A549 (cell line): ENCODE results near the gene LHCGR. TPM values are rescaled to one million over a fixed set of nuclear protein-coding genes. Genes with fewer than 3 reads are reported as not detected.

ENCODE experiments used
- ATAC-seq, 2 experiments: fragments of 200-7000 bp in 1 of 2; fragments of >200 bp in 1 of 2; cut with Nextera tagmentation in 1 of 2; cut with Tn5 transposase in 1 of 2; 3 replicates each; pipeline versions ENCODE4 v1.8.0 to v1.9.1; 2018 to 2020; ENCODE audit warnings: mild to moderate bottlenecking in 1 of 2, moderate library complexity in 1 of 2
- CTCF ChIA-PET: fragments of 300-600 bp; sonication (Branson Sonifier 250); formaldehyde crosslinking; extraction: SDS; loops from one replicate; lab custom pipeline; 2021; ENCODE audit warnings: antibody characterized with exemption, inconsistent platforms; lab: Yijun Ruan, JAX
- POLR2A ChIA-PET: fragments of 350-600 bp; formaldehyde crosslinking; extraction: SDS; loops from one replicate; lab custom pipeline; 2021; ENCODE audit warnings: antibody characterized with exemption, inconsistent platforms; lab: Yijun Ruan, JAX
- DNase-seq, 2 experiments: peaks; one replicate each; pipeline versions ENCODE4 v3.0.0 to v3.0.0-alpha.2; 2011 to 2016; ENCODE audit warnings: low read depth in 1 of 2, low spot score in 1 of 2
- FAIRE-seq: peaks from 2 replicates; lab custom pipeline; 2011; peaks lifted over from hg19 to GRCh38; lab: Jason Lieb, UNC
- H3K27ac ChIP-seq, 2 experiments: fragments of >200 bp; sonication (Bioruptor Twin); formaldehyde crosslinking; 3 replicates each; pipeline ENCODE4 v1.5.1; 2016 to 2017
- H3K4me1 ChIP-seq: fragments of >200 bp; sonication (Bioruptor Twin); formaldehyde crosslinking; 3 replicates; pipeline ENCODE4 v1.6.1; 2016
- H3K4me2 ChIP-seq: fragments of >200 bp; sonication (Bioruptor Twin); formaldehyde crosslinking; 3 replicates; pipeline ENCODE4 v1.6.1; 2016
- H3K4me3 ChIP-seq: fragments of >200 bp; sonication (Bioruptor Twin); formaldehyde crosslinking; 3 replicates; pipeline ENCODE4 v1.5.1; 2016
- H3K9me3 ChIP-seq: fragments of >200 bp; sonication (Bioruptor Twin); formaldehyde crosslinking; 3 replicates; pipeline ENCODE4 v1.6.1; 2016
- BHLHE40 ChIP-seq: IDR thresholded peaks from 2 replicates; pipeline ENCODE4 v1.6.1; 2012; ENCODE audit warnings: low read depth, low read length, inconsistent platforms
- CBX8 ChIP-seq: fragments of 200-600 bp; sonication (generic); IDR thresholded peaks from 2 replicates; pipeline ENCODE4 v1.6.1; 2016
- FOSB ChIP-seq: fragments of 250-450 bp; sonication (Bioruptor Pico); IDR thresholded peaks from 2 replicates; pipeline ENCODE4 v1.5.0; 2020; ENCODE audit warnings: mild to moderate bottlenecking, moderate library complexity
- FOXS1 ChIP-seq: fragments of 250-450 bp; sonication (Bioruptor Pico); IDR thresholded peaks from 2 replicates; pipeline ENCODE4 v1.5.0; 2020; ENCODE audit warnings: mild to moderate bottlenecking, moderate library complexity
- HDAC2 ChIP-seq: fragments of 200-600 bp; sonication (generic); IDR thresholded peaks from 2 replicates; pipeline ENCODE4 v1.6.1; 2016
- KDM5A ChIP-seq: fragments of 200-600 bp; sonication (generic); IDR thresholded peaks from 2 replicates; pipeline ENCODE4 v1.6.1; 2016; ENCODE audit warnings: antibody characterized with exemption, mild to moderate bottlenecking
- NR3C1 ChIP-seq: fragments of >200 bp; sonication (Bioruptor Twin); formaldehyde crosslinking; IDR thresholded peaks from 3 replicates; pipeline ENCODE4 v1.6.1; 2017
- RAD21 ChIP-seq, 2 experiments: fragments of >200 bp in 1 of 2; sonication (Bioruptor Twin) in 1 of 2; formaldehyde crosslinking in 1 of 2; IDR thresholded peaks in 1 of 2; conservative IDR thresholded peaks in 1 of 2; 2 replicates in 1 of 2; 3 replicates in 1 of 2; pipeline ENCODE4 v1.6.1; 2012 to 2018; ENCODE audit warnings: inconsistent platforms in 1 of 2
- RARB ChIP-seq: fragments of 250-450 bp; sonication (Bioruptor Pico); IDR thresholded peaks from 2 replicates; pipeline ENCODE4 v1.8.0; 2021; ENCODE audit warnings: mild to moderate bottlenecking, moderate library complexity
- SMC3 ChIP-seq: fragments of >200 bp; sonication (Bioruptor Twin); formaldehyde crosslinking; IDR thresholded peaks from 3 replicates; pipeline ENCODE4 v1.6.1; 2018; ENCODE audit warnings: inconsistent platforms
- ZC3H11A ChIP-seq: fragments of 450-650 bp; IDR thresholded peaks from 2 replicates; pipeline ENCODE4 v1.6.1; 2014; ENCODE audit warnings: antibody characterized with exemption, mild to moderate bottlenecking
- ZNF302 ChIP-seq: fragments of 250-450 bp; sonication (Bioruptor Pico); IDR thresholded peaks from 2 replicates; pipeline ENCODE4 v1.9.0; 2021; ENCODE audit warnings: inconsistent platforms, mild to moderate bottlenecking, moderate library complexity
- WGBS: methylation state at CpG from one replicate; pipeline ENCODE4 v1.1.6; 2017; ENCODE audit errors: missing lambda C conversion rate; 5-methylcytosine and 5-hydroxymethylcytosine counted together
- polyA plus RNA-seq, 4 experiments: library from polyadenylated mRNA; depleted of rRNA in 3 of 4; stranded (reverse); fragments of >200 nt; fragmentation: RNase III in 1 of 4; extraction: RNeasy Plus Mini Kit Qiagen cat#74134 plus additional on column Dnase treatment in 1 of 4; gene quantifications; 2 replicates in 3 of 4; 3 replicates in 1 of 4; pipeline ENCODE4 v1.2.3, GENCODE V29; 2011 to 2017
- TF ChIP-seq, protein P1 (sequence below): fragments of 250-450 bp; sonication (Bioruptor Pico); IDR thresholded peaks from 2 replicates; pipeline ENCODE4 v1.5.0; 2020; ENCODE audit warnings: low read depth, mild to moderate bottlenecking, moderate library complexity
- TF ChIP-seq, protein P2 (sequence below): IDR thresholded peaks from 2 replicates; pipeline ENCODE4 v1.6.1; 2012; ENCODE audit warnings: low read depth, borderline replicate concordance
- TF ChIP-seq, protein P3 (sequence below): fragments of >200 bp; sonication (Bioruptor Twin); formaldehyde crosslinking; IDR thresholded peaks from 2 replicates; pipeline ENCODE4 v1.6.1; 2016
- TF ChIP-seq, protein P4 (sequence below): fragments of >200 bp; sonication (Bioruptor Twin); formaldehyde crosslinking; IDR thresholded peaks from 3 replicates; pipeline ENCODE4 v1.6.1; 2016
- TF ChIP-seq, protein P5 (sequence below): IDR thresholded peaks from 2 replicates; pipeline ENCODE4 v1.6.1; 2012
- TF ChIP-seq, protein P6 (sequence below): fragments of 200-600 bp; sonication (generic); IDR thresholded peaks from 2 replicates; pipeline ENCODE4 v1.6.1; 2016; ENCODE audit warnings: antibody characterized with exemption, mild to moderate bottlenecking, moderate library complexity
- TF ChIP-seq, protein P7 (sequence below): IDR thresholded peaks from 2 replicates; pipeline ENCODE4 v1.6.1; 2012
- TF ChIP-seq, protein P8 (sequence below): fragments of 250-450 bp; sonication (Bioruptor Pico); IDR thresholded peaks from 2 replicates; pipeline ENCODE4 v1.5.0; 2021; ENCODE audit warnings: mild to moderate bottlenecking, moderate library complexity, borderline replicate concordance

LHCGR gene
- polyA plus RNA-seq, 2 of the 4 experiments (the other 2 are of a cell fraction) = not detected

DNA sequence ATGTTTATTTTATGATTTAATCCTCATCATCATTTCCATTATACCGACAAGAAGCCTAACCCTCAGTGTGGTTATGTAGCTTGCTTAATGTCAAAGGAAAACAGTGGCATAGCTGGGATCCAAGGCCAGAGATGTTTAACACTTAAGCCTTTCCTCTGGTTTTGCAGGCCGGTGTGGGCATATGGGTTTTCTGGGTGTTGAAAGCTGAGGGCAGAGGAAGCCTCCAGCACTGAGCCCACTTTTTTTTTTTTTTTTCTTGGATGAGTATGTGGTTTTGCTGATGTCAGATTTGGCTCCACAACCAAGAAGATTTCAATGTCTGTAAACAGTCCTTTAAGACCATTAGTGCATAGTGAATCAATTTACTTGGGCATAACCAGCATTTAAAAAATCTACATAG, 41.3 kb downstream of the LHCGR start:
- POLR2A ChIA-PET = no interaction called here
- 48% methylated on average over 2 of the region's 2 CpGs for WGBS

DNA sequence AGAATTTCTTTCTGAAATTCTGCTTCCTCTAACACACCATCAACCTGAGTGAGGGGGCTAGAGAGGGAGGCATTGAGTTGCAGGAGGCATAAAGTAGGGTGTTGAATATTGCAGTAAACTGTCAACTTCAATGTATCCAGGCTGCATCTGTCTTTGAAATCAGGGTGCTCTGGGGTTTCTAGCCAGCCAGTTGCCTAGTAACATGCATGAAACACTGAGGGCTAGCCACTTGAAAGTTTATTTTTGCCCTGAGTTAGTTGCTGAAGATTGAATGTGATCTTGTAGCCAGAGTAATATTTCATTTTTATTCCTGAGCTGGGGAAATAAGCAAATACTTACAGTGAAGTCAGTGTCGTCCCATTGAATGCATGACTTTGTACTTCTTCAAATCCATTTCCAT, 41.9 kb downstream of the LHCGR start:
- Histone ChIP-seq H3K4me3 (no peak overlapping the region), H3K4me2 (no peak overlapping the region), H3K9me3 (no peaks in the 10 kb centered on the region)
- ChIA-PET CTCF (no interaction called here), POLR2A (no interaction called here)
- WGBS = 16% methylated on average over 1 of the region's 1 CpG
- ATAC-seq = no peak
- TF ChIP-seq, protein P1, sequence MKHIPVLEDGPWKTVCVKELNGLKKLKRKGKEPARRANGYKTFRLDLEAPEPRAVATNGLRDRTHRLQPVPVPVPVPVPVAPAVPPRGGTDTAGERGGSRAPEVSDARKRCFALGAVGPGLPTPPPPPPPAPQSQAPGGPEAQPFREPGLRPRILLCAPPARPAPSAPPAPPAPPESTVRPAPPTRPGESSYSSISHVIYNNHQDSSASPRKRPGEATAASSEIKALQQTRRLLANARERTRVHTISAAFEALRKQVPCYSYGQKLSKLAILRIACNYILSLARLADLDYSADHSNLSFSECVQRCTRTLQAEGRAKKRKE = no peak
- no peak for TF ChIP-seq SMC3
- TF ChIP-seq, all 56 proteins: peak for 0
- FAIRE-seq (no peak), DNase-seq (no peak)
- H3K4me1 ChIP-seq = no peaks in the 10 kb centered on the region
- no peak overlapping the region for H3K27ac ChIP-seq

More for the DNA sequence above, 41.3 kb downstream of the LHCGR start:
- FAIRE-seq (no peak), ATAC-seq (no peak)
- TF ChIP-seq, protein P2, sequence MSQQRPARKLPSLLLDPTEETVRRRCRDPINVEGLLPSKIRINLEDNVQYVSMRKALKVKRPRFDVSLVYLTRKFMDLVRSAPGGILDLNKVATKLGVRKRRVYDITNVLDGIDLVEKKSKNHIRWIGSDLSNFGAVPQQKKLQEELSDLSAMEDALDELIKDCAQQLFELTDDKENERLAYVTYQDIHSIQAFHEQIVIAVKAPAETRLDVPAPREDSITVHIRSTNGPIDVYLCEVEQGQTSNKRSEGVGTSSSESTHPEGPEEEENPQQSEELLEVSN = no peak
- no peak for TF ChIP-seq BHLHE40
- TF ChIP-seq, protein P3, sequence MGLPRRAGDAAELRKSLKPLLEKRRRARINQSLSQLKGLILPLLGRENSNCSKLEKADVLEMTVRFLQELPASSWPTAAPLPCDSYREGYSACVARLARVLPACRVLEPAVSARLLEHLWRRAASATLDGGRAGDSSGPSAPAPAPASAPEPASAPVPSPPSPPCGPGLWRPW = no peak
- TF ChIP-seq, protein P4, sequence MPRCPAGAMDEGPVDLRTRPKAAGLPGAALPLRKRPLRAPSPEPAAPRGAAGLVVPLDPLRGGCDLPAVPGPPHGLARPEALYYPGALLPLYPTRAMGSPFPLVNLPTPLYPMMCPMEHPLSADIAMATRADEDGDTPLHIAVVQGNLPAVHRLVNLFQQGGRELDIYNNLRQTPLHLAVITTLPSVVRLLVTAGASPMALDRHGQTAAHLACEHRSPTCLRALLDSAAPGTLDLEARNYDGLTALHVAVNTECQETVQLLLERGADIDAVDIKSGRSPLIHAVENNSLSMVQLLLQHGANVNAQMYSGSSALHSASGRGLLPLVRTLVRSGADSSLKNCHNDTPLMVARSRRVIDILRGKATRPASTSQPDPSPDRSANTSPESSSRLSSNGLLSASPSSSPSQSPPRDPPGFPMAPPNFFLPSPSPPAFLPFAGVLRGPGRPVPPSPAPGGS = no peak
- TF ChIP-seq, protein P5, sequence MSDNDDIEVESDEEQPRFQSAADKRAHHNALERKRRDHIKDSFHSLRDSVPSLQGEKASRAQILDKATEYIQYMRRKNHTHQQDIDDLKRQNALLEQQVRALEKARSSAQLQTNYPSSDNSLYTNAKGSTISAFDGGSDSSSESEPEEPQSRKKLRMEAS = no peak
- TF ChIP-seq ZC3H11A = no peak
- TF ChIP-seq ZNF302 (CRISPR knock-in tag) = no peak
- TF ChIP-seq FOSB = no peak
- TF ChIP-seq, protein P6, sequence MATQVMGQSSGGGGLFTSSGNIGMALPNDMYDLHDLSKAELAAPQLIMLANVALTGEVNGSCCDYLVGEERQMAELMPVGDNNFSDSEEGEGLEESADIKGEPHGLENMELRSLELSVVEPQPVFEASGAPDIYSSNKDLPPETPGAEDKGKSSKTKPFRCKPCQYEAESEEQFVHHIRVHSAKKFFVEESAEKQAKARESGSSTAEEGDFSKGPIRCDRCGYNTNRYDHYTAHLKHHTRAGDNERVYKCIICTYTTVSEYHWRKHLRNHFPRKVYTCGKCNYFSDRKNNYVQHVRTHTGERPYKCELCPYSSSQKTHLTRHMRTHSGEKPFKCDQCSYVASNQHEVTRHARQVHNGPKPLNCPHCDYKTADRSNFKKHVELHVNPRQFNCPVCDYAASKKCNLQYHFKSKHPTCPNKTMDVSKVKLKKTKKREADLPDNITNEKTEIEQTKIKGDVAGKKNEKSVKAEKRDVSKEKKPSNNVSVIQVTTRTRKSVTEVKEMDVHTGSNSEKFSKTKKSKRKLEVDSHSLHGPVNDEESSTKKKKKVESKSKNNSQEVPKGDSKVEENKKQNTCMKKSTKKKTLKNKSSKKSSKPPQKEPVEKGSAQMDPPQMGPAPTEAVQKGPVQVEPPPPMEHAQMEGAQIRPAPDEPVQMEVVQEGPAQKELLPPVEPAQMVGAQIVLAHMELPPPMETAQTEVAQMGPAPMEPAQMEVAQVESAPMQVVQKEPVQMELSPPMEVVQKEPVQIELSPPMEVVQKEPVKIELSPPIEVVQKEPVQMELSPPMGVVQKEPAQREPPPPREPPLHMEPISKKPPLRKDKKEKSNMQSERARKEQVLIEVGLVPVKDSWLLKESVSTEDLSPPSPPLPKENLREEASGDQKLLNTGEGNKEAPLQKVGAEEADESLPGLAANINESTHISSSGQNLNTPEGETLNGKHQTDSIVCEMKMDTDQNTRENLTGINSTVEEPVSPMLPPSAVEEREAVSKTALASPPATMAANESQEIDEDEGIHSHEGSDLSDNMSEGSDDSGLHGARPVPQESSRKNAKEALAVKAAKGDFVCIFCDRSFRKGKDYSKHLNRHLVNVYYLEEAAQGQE = no peak
- no peak for TF ChIP-seq KDM5A
- no peak for TF ChIP-seq RARB (CRISPR knock-in tag)
- no peak for TF ChIP-seq HDAC2
- TF ChIP-seq FOXS1 = no peak
- TF ChIP-seq CBX8 = no peak
- TF ChIP-seq RAD21 (conservative IDR thresholded peaks at IDR 0.05 in 1 of 2, IDR thresholded peaks at IDR 0.05 in 1 of 2) = no peak
- TF ChIP-seq NR3C1 = no peak
- TF ChIP-seq, protein P7, sequence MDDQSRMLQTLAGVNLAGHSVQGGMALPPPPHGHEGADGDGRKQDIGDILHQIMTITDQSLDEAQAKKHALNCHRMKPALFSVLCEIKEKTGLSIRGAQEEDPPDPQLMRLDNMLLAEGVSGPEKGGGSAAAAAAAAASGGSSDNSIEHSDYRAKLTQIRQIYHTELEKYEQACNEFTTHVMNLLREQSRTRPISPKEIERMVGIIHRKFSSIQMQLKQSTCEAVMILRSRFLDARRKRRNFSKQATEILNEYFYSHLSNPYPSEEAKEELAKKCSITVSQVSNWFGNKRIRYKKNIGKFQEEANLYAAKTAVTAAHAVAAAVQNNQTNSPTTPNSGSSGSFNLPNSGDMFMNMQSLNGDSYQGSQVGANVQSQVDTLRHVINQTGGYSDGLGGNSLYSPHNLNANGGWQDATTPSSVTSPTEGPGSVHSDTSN = no peak
- TF ChIP-seq, protein P8, sequence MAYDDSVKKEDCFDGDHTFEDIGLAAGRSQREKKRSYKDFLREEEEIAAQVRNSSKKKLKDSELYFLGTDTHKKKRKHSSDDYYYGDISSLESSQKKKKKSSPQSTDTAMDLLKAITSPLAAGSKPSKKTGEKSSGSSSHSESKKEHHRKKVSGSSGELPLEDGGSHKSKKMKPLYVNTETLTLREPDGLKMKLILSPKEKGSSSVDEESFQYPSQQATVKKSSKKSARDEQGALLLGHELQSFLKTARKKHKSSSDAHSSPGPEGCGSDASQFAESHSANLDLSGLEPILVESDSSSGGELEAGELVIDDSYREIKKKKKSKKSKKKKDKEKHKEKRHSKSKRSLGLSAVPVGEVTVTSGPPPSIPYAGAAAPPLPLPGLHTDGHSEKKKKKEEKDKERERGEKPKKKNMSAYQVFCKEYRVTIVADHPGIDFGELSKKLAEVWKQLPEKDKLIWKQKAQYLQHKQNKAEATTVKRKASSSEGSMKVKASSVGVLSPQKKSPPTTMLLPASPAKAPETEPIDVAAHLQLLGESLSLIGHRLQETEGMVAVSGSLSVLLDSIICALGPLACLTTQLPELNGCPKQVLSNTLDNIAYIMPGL (CRISPR knock-in tag) = no peak
- TF ChIP-seq, all 56 proteins: peak for 0
- CTCF ChIA-PET = no interaction called here
- DNase-seq = no peak
- Histone ChIP-seq H3K27ac (no peak overlapping the region), H3K4me2 (no peak overlapping the region), H3K4me1 (no peaks in the 10 kb centered on the region), H3K9me3 (no peaks in the 10 kb centered on the region), H3K4me3 (no peak overlapping the region)
